ENCODE data around the gene OR4F15.

OR4F15 gene

DNA sequence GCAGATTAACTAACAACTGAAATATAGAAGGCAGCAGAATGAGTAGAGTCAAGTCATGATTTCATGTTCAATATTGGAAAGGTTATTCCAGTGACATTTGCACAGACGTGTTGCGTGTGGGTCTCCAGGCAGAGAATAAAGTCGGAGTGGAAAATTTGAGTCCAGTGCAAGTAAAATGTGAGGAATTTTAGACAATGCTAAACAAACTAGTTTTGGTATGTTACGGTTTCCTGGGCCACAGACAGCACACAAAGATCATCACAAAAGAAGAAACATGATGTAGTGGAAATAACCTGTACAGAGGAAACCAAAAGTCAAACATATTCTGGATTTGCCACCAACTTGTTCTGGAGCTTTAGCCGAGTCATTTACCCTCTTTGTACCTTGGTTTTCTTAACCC is 8.3 kb upstream of the OR4F15 start:
- no peak for DNase-seq (ENCODE audit: low read depth in 1 of 2, low spot score in 1 of 2)

DNA sequence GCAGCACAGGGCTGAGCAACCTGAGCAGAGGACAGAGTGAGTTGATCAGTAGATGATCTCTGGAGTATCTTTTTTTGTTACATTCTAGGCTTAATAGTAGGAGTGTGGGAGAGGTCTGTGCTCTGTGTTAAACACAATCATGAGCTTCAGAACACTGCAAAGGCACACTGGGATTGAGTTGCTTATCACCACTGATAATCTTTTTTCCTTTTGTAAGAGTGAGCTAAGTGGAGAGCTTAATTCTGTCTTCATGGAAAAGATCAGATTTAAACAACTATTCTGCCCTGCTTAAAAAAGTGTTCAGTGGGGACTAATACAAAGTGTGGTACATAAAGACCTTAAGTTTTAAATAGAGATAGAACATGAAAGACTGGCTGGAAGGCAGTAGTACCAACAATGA is 7.6 kb upstream of the OR4F15 start:
- no peak for DNase-seq (ENCODE audit: low read depth in 1 of 2, low spot score in 1 of 2)

DNA sequence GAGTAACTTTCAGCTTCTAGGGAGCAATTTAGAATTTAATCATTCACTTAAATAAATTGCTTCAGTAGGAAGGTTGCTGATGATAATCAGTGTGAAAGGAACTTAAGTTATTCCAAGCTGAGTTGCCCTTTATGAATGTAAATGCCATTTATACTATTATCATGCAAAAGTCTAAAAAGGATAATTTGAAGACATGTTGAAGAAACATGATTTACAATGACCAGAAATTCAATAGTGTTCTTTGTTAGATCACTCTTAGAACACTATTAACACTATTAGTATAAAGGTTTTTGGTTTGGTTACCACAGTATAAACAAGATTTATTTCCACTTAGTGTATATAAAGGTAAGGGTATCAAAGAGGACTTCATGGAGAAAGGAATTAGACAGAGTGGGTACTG is 7.1 kb upstream of the OR4F15 start:
- no peak for DNase-seq (ENCODE audit: low read depth in 1 of 2, low spot score in 1 of 2)

DNA sequence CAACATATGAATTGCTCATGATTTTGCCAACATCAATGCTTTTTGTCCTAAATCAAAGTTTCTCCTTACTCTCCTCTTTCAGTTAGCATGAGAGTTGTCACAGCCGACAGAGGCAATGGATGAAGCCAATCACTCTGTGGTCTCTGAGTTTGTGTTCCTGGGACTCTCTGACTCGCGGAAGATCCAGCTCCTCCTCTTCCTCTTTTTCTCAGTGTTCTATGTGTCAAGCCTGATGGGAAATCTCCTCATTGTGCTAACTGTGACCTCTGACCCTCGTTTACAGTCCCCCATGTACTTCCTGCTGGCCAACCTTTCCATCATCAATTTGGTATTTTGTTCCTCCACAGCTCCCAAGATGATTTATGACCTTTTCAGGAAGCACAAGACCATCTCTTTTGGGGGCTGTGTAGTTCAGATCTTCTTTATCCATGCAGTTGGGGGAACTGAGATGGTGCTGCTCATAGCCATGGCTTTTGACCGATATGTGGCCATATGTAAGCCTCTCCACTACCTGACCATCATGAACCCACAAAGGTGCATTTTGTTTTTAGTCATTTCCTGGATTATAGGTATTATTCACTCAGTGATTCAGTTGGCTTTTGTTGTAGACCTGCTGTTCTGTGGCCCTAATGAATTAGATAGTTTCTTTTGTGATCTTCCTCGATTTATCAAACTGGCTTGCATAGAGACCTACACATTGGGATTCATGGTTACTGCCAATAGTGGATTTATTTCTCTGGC is 6.2 kb upstream of the OR4F15 start:
- DNase-seq (ENCODE audit: low read depth in 1 of 2, low spot score in 1 of 2), result no peak

DNA sequence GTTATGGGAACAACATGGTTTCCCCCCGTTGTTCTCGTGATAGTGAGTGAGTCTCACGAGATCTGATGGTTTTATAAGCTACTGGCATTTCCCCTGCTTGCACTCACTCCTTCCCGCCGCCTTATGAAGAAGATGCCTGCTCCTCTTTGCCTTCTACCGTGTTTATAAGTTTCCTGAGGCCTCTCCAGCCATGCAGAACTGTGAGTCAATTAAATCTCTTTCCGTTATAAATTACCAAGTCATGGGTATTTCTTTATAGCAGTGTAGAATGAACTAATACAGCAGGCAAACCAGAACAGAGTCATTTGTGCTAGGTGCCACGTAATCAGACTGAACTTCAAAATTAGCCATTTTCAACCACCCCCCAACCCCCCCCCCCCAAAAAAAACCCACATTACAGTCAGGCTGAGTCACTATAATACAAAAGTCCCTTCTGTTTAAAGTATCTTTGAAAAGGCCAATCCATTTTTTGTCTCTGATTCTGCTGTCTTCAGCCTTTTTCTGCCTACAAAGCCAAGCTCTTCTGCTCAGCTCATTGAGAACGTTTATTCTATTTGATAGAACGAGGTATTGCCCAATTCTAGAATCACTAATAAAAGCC is 4.6 kb upstream of the OR4F15 start:
- no peak for DNase-seq (ENCODE audit: low read depth in 1 of 2, low spot score in 1 of 2)

DNA sequence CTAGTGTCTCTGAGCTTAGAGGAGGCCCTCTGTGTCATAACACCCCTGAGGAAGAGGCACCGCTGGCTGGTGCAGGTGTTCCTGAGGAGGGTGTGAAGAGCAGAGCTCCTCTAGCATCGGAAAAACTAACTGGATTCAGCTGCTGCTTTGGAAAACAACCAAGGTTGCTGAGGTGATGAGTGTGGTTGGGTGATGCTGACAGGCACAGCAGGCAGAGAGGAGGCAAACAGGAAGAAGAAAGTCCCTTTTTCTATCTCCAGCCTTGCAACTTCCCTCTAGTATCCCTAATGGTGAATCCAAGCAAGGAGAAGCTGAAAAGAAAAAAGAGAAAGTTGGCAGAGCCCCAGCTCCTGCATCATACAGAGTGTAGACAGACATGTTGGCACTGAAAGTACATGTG is 3.8 kb upstream of the OR4F15 start:
- no peak for DNase-seq (ENCODE audit: low read depth in 1 of 2, low spot score in 1 of 2)

DNA sequence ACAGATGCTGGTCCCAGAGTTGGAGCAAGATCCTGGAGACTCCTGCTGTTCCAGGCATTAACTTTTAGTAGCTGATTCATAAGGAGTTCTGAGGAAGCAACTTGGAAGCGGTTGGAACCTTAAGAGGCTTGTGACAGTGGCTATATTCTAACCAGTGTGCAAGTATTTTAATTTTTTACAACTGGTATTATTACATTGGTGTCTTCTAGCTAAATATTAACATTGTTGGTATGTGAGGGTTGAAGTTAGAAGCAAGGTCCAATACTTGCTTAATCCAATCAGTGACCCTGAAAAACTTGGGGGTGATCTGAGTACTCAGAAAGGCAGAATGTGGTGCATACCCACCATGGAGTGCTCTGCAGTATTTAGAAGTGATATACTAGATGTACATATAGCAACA is 1.5 kb upstream of the OR4F15 start:
- DNase-seq (ENCODE audit: low read depth in 1 of 2, low spot score in 1 of 2), result no peak

DNA sequence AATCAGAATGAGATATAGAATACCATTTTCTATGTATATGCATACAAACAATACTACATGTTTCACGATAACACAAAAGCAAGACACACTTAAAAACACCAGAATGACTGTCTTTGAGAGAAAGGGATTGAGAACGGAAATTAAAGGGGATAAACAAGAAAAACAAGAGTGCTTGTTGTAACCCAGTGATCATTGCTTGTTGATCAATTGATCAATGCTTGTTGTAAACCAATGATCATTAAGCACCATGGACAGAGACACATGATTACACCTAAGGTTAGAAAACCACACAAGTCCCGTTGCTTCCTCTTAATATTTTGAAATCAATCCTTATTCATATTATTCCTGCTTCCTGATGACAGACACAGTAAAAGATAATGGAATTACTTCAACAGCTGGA is 1.1 kb upstream of the OR4F15 start:
- no peak for DNase-seq (ENCODE audit: low read depth in 1 of 2, low spot score in 1 of 2)

DNA sequence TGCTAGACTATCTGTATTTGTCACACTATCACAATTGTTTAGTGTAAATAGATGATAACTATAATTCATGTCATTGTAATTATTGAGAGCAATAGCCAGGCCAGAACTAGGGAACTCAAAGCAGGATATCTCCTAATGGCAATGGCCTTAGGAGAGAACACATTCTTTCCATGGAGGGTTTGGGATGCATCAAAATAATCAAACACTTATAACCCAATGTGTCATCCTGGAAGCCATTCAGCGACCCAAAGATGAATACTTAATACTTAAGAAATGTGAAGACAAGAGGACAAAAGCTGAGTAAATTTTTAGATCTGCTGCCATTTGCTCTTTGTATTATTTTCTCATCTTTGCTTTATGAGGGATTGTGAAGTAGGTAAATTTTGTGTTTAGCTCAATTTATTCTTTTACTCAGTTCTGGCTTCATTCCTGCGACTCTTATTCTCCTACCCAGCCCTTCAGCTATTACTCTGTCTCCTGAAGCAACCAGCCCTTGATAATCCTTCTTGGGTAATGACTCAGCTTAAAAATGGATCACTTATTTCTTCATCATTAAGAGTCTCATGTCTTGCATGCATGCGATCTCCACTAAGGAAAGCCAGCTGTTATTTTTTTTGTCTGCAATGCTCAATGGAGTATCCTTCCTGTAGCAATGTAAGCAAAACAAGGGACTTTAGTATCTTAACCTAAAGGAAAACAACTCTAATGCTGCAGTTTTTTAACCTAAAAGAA is 2.0 kb downstream of the OR4F15 start:
- no peak for DNase-seq (ENCODE audit: low read depth in 1 of 2, low spot score in 1 of 2)

DNA sequence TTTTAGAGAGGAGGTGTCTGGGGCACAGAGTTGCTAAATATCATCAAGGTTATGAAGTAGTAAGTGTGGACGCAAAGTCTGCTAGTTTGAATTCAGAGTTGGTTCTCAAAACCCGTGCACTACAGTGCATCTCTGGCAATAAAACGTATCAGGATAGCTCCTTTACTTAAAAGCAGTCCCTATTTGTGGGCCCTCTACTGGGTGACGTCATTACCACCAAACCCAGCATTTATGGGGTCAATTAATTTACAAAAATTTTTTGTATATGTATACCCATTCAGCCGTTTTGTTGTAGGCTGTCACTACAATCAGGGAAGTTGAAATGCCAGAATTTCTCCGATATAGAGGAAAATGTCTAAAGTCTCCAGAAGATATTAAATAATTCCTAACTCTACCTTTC is 8.8 kb downstream of the OR4F15 start:
- DNase-seq (ENCODE audit: low read depth in 1 of 2, low spot score in 1 of 2), result no peak

DNA sequence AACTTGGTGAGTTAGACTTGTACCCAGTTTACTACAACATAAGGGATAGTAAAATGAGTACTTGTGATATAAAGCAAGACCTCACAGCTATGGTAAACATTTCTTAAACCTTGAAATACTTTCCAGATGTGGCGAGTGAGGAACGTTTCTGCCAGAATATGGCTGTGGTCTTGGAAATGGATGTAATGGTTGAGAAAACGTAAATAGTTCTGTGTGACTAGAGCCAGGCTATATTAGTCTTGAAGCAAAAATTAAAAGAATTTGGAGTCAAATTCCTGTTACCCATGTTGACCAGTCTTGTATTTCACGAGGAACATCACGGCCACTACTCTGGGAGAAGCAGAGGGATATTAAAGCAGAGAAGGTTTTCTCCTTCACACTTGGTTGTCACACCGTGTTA is 15.3 kb downstream of the OR4F15 start:
- DNase-seq (ENCODE audit: low read depth in 1 of 2, low spot score in 1 of 2), result no peak

DNA sequence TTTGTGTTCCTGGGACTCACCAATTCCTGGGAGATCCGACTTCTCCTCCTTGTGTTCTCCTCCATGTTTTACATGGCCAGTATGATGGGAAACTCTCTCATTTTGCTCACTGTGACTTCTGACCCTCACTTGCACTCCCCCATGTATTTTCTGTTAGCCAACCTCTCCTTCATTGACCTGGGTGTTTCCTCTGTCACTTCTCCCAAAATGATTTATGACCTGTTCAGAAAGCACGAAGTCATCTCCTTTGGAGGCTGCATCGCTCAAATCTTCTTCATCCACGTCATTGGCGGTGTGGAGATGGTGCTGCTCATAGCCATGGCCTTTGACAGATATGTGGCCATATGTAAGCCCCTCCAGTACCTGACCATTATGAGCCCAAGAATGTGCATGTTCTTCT is 16.8 kb downstream of the OR4F15 start:
- DNase-seq (ENCODE audit: low read depth in 1 of 2, low spot score in 1 of 2), result no peak

DNA sequence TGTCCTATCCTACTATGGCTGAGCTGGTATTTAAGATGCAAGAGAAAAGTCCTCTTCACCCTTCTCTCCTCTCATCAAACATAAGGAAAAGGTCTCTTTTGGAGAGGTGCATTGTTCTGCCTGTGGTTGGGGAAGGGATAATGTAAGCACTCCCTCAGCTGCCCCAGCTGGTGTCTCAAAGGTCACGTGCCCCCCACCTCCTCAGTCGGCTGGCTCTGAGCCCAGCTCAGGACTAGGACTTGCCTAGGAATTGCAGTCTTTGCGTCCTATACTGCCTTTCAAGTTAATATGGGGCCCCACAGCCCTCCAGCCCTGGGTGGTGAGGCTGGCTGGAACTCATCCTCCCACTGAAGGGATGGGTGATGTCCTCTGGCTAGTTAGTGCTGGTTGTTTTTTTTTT is 29.7 kb downstream of the OR4F15 start:
- DNase-seq (ENCODE audit: low read depth in 1 of 2, low spot score in 1 of 2), result no peak

DNA sequence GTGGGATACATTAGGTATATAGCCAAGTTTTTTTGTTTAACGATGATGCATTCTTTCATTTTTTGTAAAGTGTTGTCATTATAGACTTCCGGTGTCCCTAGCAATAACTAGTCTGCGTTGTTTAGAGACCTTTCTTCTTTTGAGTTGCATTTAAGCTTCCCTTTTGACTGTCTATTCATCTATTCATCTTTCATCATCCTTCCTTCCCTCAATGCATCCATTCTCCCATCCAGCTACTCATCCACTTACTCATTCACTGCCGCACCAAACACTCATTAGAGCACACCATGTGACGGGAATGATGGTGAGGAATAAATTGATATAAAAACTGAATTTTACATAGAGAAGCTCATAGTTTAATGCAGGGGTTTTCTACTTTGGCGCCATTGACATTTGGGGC is 32.9 kb downstream of the OR4F15 start:
- DNase-seq (ENCODE audit: low read depth in 1 of 2, low spot score in 1 of 2), result no peak

DNA sequence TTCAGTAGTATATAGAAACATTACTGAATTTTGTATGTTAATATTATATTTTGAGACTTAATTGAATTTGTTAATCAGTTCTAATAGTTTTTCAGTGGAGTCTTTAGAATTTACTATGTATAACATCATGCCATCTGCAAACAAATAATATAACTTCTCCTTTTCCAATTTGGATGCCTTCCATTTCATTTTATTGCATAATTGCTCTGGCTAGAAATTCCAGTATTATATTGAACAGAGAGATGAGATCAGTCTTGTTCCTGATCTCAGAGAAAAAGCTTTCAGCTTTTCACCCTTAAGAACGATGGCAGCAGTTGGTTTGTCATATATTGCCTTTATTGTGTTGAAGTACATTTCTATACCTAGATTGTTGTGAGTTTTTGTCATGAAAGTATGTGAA is 40.4 kb downstream of the OR4F15 start:
- no peak for DNase-seq (ENCODE audit: low read depth in 1 of 2, low spot score in 1 of 2)

Data from activated CD4-positive, alpha-beta T cell treated with anti-CD3 and anti-CD28 coated beads, Interleukin-2, amount 50 U/mL, for 24 hours (primary cell).